ENCODE measurements around the gene SEMA4A.

The SEMA4A gene

GRCh38 chr1:156136970-156137483 lies 16.4 kb upstream of the SEMA4A start:
- DNase-seq: no peak

- DNase-seq: no peak
Observed at GRCh38 chr1:156138458-156138867, 14.9 kb upstream of the SEMA4A start.

GRCh38 chr1:156140879-156141707 lies 12.3 kb upstream of the SEMA4A start:
- DNase-seq: peak; percentile 80

GRCh38 chr1:156143765-156144489 lies 9.5 kb upstream of the SEMA4A start:
- no peak for DNase-seq

GRCh38 chr1:156144742-156145141 lies 8.6 kb upstream of the SEMA4A start:
- DNase-seq: no peak

GRCh38 chr1:156145650-156146019 lies 7.8 kb upstream of the SEMA4A start:
- DNase-seq: no peak

GRCh38 chr1:156146020-156146768 lies 7.2 kb upstream of the SEMA4A start:
- peak; percentile 70 for DNase-seq

GRCh38 chr1:156146769-156147405 lies 6.5 kb upstream of the SEMA4A start:
- peak; percentile 47 for DNase-seq

- DNase-seq: no peak
Observed at GRCh38 chr1:156148216-156148615, 5.2 kb upstream of the SEMA4A start.

GRCh38 chr1:156149374-156150332 lies 3.7 kb upstream of the SEMA4A start:
- DNase-seq: peak; percentile 56

GRCh38 chr1:156150333-156151011 lies 2.9 kb upstream of the SEMA4A start:
- DNase-seq: no peak

GRCh38 chr1:156151093-156151688 lies 2.2 kb upstream of the SEMA4A start:
- DNase-seq: no peak

- no peak for DNase-seq
Observed at GRCh38 chr1:156152628-156153027, 757 bp upstream of the SEMA4A start.

GRCh38 chr1:156154317-156154749 lies 948 bp downstream of the SEMA4A start:
- no peak for DNase-seq

- no peak for DNase-seq
Observed at GRCh38 chr1:156155756-156156510, 2.5 kb downstream of the SEMA4A start.

GRCh38 chr1:156157506-156157905 lies 4.1 kb downstream of the SEMA4A start:
- DNase-seq: no peak

- DNase-seq: no peak
Observed at GRCh38 chr1:156157966-156158365, 4.6 kb downstream of the SEMA4A start.

- DNase-seq: no peak
Observed at GRCh38 chr1:156160000-156160742, 6.8 kb downstream of the SEMA4A start.

- DNase-seq: peak; percentile 85
Observed at GRCh38 chr1:156160743-156161171, 7.4 kb downstream of the SEMA4A start.

Data from retina (tissue), 1 donor.